Ishikawa (cell line): ENCODE data around the gene TEAD1.

Source experiments
- CEBPB ChIP-seq: IDR thresholded peaks from 2 replicates; pipeline ENCODE4 v1.6.1; 2012
- CREB1 ChIP-seq: IDR thresholded peaks from 2 replicates; pipeline ENCODE4 v1.6.1; 2012; ENCODE audit warnings: low read depth
- EGR1 ChIP-seq: IDR thresholded peaks from 2 replicates; pipeline ENCODE4 v1.6.1; 2012
- EP300 ChIP-seq: IDR thresholded peaks from 2 replicates; pipeline ENCODE4 v1.6.1; 2012; ENCODE audit warnings: borderline replicate concordance
- FOXM1 ChIP-seq: IDR thresholded peaks from 2 replicates; pipeline ENCODE4 v1.6.1; 2012; ENCODE audit warnings: low read depth, borderline replicate concordance
- NFIC ChIP-seq: IDR thresholded peaks from 2 replicates; pipeline ENCODE4 v1.6.1; 2012
- RAD21 ChIP-seq: IDR thresholded peaks from 2 replicates; pipeline ENCODE4 v1.6.1; 2012; ENCODE audit warnings: low read depth
- TAF1 ChIP-seq: IDR thresholded peaks from 2 replicates; pipeline ENCODE4 v1.6.1; 2012; ENCODE audit warnings: low read depth, mild to moderate bottlenecking
- TCF12 ChIP-seq: IDR thresholded peaks from 2 replicates; pipeline ENCODE4 v1.6.1; 2012; ENCODE audit warnings: low read depth
- TEAD4 ChIP-seq: IDR thresholded peaks from 2 replicates; pipeline ENCODE4 v1.6.1; 2012
- YY1 ChIP-seq: IDR thresholded peaks from 2 replicates; pipeline ENCODE4 v1.6.1; 2012; ENCODE audit warnings: low read depth
- ZBTB7A ChIP-seq: IDR thresholded peaks from 2 replicates; pipeline ENCODE4 v1.6.1; 2012; ENCODE audit warnings: low read depth
- TF ChIP-seq, protein P1 (sequence below): IDR thresholded peaks from 2 replicates; pipeline ENCODE4 v1.6.1; 2012
- TF ChIP-seq, protein P2 (sequence below): IDR thresholded peaks from 2 replicates; pipeline ENCODE4 v1.6.1; 2012; ENCODE audit warnings: low read depth, mild to moderate bottlenecking
- TF ChIP-seq, protein P3 (sequence below): IDR thresholded peaks from 2 replicates; pipeline ENCODE4 v1.6.1; 2012

Gene TEAD1

DNA sequence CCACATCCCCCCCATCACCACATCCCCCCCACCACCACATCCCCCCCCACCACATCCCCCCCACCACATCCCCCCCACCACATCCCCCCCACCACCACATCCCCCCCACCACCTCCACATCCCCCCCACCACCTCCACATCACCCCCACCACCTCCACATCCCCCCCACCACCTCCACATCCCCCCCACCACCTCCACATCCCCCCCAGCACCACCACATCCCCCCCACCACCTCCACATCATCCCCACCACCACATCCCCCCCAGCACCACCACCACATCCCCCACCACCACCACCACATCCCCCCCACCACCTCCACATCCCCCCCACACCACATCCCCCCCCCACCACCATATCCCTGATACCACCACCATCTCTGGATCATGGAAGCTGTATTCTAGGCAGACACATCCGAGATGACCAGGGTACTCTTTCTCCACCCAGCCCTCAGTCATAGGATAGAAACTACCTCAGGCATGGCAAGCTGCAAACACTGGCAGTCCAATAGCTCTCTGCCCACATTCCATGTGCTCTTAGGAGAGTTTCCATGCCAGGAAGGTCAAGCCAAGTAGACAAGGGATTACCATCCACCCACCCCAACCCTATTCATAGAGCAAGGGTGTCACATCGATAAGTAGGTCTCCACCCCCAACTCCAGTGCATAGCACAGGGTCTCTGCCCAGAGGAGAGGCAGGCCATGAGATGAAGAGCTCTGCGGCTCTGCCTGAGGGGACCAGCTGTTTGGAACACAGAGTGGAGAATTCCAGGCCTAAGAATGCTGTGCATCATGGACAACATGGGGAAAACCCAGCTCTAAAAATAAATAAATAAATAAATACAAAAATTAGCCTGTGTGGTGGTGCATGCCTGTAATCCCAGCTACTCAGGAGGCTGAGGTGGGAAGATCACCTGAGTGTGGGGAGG, 33.0 kb upstream of the TEAD1 start:
- TF ChIP-seq TAF1 (no peak), ZBTB7A (no peak), NFIC (no peak), EGR1 (no peak), EP300 (no peak), FOXM1 (no peak), CREB1 (no peak), TEAD4 (no peak), YY1 (no peak), TCF12 (no peak)
- TF ChIP-seq, protein P1, sequence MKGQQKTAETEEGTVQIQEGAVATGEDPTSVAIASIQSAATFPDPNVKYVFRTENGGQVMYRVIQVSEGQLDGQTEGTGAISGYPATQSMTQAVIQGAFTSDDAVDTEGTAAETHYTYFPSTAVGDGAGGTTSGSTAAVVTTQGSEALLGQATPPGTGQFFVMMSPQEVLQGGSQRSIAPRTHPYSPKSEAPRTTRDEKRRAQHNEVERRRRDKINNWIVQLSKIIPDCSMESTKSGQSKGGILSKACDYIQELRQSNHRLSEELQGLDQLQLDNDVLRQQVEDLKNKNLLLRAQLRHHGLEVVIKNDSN, result no peak
- TF ChIP-seq, protein P2, sequence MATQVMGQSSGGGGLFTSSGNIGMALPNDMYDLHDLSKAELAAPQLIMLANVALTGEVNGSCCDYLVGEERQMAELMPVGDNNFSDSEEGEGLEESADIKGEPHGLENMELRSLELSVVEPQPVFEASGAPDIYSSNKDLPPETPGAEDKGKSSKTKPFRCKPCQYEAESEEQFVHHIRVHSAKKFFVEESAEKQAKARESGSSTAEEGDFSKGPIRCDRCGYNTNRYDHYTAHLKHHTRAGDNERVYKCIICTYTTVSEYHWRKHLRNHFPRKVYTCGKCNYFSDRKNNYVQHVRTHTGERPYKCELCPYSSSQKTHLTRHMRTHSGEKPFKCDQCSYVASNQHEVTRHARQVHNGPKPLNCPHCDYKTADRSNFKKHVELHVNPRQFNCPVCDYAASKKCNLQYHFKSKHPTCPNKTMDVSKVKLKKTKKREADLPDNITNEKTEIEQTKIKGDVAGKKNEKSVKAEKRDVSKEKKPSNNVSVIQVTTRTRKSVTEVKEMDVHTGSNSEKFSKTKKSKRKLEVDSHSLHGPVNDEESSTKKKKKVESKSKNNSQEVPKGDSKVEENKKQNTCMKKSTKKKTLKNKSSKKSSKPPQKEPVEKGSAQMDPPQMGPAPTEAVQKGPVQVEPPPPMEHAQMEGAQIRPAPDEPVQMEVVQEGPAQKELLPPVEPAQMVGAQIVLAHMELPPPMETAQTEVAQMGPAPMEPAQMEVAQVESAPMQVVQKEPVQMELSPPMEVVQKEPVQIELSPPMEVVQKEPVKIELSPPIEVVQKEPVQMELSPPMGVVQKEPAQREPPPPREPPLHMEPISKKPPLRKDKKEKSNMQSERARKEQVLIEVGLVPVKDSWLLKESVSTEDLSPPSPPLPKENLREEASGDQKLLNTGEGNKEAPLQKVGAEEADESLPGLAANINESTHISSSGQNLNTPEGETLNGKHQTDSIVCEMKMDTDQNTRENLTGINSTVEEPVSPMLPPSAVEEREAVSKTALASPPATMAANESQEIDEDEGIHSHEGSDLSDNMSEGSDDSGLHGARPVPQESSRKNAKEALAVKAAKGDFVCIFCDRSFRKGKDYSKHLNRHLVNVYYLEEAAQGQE, result no peak

DNA sequence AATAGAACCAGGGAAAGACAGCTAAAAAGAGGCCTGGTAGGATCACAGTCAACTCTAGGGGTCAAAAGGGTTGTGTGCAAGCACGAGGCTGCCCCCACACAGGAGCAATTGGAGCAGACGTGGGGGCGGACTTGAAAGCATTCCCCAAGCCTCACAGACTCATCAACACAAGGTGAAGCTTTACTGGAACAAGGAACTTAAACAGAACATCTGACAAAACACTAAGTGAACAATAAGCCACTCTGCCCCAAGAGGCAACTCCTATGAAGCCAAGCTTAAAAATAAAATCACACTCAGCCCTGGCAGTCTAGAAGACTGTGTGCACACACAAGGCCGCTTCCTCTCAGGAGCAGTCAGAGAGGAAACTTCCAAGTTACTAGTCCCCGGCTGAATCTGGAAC, 32.2 kb upstream of the TEAD1 start:
- TF ChIP-seq, protein P3, sequence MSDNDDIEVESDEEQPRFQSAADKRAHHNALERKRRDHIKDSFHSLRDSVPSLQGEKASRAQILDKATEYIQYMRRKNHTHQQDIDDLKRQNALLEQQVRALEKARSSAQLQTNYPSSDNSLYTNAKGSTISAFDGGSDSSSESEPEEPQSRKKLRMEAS, result no peak
- TF ChIP-seq, protein P1, result no peak
- TF ChIP-seq, protein P2, result no peak
- TF ChIP-seq RAD21, result no peak
- no peak for TF ChIP-seq TCF12
- no peak for TF ChIP-seq TEAD4
- TF ChIP-seq EGR1, result no peak
- no peak for TF ChIP-seq YY1
- TF ChIP-seq FOXM1, result no peak

DNA sequence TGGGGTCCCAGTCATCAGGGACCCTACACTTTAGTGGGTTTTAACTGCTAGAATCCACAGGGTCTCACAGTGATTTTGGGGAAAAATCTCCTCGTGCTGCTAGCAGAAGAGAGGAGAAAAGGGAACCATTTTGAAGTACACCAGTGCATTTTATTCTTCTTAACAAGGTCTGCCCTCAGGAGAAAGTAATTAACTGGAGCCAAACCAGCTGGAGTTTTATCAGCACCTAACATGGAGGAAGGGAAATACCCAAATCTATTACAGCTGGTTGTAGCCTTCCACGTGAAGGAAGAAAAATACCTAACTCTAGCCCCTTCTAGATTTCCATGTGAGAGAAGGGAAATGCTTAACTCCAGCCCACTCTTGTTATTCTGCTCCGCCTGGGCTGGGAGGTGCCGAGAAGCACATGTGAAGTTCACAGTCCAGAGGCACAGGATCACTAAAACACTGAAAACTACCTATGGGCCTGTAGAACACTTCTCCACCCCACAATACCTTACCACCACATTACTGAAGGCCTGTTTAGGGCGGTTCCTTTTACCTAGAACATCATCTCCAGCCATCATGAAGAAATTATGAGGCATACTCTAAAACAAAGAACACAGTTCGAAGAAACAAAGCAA, 31.3 kb upstream of the TEAD1 start:
- TF ChIP-seq, protein P3, result no peak
- no peak for TF ChIP-seq CEBPB
- TF ChIP-seq FOXM1, result no peak
- no peak for TF ChIP-seq YY1
- TF ChIP-seq EP300, result no peak
- TF ChIP-seq, protein P1, result no peak
- TF ChIP-seq TCF12, result no peak
- TF ChIP-seq TAF1, result no peak
- no peak for TF ChIP-seq TEAD4
- TF ChIP-seq ZBTB7A, result no peak
- no peak for TF ChIP-seq CREB1
- no peak for TF ChIP-seq NFIC
- TF ChIP-seq EGR1, result no peak
- TF ChIP-seq, protein P2, result no peak

DNA sequence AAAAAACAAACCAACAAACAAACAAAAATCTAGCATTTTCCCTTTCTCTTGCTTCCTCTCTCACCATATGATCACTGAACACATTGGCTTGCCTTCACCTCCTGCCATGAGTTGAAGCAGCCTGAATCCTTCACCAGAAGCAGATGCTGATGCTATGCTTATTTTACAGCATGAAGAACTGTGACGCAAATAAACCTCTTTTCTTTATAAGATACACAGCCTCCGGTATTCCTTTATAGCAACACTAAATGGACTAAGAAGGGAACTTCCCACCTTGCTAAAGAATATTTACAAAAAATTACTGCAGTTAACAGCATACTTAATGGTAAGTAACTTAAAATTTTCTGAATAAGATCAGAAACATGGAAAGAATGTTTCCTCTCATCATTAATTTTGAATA, 27.7 kb upstream of the TEAD1 start:
- TF ChIP-seq CREB1 (no peak), TAF1 (no peak), RAD21 (no peak), TEAD4 (no peak), ZBTB7A (no peak), TCF12 (no peak), EP300 (no peak), YY1 (no peak), NFIC (no peak), FOXM1 (no peak), EGR1 (no peak), CEBPB (no peak)
- TF ChIP-seq, protein P1, result no peak
- TF ChIP-seq, protein P3, result no peak
- TF ChIP-seq, protein P2, result no peak
